H1 (cell line): ENCODE data around the gene HMGN2. TPM values are rescaled to one million over a fixed set of nuclear protein-coding genes. Genes with fewer than 3 reads are reported as not detected.

Source experiments
- polyA plus RNA-seq, 7 experiments: library from polyadenylated mRNA; depleted of rRNA in 3 of 7; stranded (reverse) in 5 of 7; unstranded in 2 of 7; fragments of >200 nt in 5 of 7; fragments of 200-250 nt in 2 of 7; gene quantifications; 1 replicate in 5 of 7; 2 replicates in 1 of 7; 4 replicates in 1 of 7; pipeline versions ENCODE4 v1.2.1 to v1.2.3, GENCODE V29; 2011 to 2013; ENCODE audit warnings: missing spikeins in 2 of 7, mixed read lengths in 2 of 7
- total RNA-seq: library from RNA; stranded (reverse); fragmentation: NEBNext Ultra II Directional; extraction: Animal tissue kit (Norgen Biotek cat#: 25700); gene quantifications from 2 replicates; pipeline ENCODE4 v1.2.1, GENCODE V29; 2021
- TF ChIP-seq, protein P1 (sequence below): fragments of 300-600 bp; sonication (generic); IDR thresholded peaks from 2 replicates; pipeline ENCODE4 v1.7.1; 2012; ENCODE audit warnings: low read length, moderate library complexity, mild to moderate bottlenecking, inconsistent platforms; ENCODE audit not compliant: insufficient replicate concordance

The HMGN2 gene
- total and polyA plus RNA-seq, 2 of the 8 experiments (the other 6 are each of a cell fraction or from before 2014, with no cell fraction given) = 254 to 453 TPM

DNA sequence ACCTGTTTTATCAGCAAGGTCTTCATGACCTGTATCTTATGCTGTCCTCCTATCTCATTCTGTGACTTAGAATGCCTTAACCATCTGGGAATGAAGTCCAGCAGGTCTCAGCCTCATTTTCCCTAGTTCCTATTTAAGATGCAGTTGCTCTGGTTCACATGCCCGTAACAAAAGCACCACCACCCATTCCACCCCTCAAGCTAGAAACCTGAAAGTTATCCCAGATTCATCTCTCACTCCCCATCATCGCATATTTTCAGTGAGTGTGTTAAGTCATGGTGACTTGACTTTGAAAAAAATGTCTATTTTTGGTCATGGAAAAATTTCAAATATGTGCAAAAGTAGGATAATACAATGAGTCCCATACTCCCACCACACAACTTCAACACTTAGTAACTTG lies 11.7 kb downstream of the HMGN2 start (continued):
- TF ChIP-seq, protein P1, sequence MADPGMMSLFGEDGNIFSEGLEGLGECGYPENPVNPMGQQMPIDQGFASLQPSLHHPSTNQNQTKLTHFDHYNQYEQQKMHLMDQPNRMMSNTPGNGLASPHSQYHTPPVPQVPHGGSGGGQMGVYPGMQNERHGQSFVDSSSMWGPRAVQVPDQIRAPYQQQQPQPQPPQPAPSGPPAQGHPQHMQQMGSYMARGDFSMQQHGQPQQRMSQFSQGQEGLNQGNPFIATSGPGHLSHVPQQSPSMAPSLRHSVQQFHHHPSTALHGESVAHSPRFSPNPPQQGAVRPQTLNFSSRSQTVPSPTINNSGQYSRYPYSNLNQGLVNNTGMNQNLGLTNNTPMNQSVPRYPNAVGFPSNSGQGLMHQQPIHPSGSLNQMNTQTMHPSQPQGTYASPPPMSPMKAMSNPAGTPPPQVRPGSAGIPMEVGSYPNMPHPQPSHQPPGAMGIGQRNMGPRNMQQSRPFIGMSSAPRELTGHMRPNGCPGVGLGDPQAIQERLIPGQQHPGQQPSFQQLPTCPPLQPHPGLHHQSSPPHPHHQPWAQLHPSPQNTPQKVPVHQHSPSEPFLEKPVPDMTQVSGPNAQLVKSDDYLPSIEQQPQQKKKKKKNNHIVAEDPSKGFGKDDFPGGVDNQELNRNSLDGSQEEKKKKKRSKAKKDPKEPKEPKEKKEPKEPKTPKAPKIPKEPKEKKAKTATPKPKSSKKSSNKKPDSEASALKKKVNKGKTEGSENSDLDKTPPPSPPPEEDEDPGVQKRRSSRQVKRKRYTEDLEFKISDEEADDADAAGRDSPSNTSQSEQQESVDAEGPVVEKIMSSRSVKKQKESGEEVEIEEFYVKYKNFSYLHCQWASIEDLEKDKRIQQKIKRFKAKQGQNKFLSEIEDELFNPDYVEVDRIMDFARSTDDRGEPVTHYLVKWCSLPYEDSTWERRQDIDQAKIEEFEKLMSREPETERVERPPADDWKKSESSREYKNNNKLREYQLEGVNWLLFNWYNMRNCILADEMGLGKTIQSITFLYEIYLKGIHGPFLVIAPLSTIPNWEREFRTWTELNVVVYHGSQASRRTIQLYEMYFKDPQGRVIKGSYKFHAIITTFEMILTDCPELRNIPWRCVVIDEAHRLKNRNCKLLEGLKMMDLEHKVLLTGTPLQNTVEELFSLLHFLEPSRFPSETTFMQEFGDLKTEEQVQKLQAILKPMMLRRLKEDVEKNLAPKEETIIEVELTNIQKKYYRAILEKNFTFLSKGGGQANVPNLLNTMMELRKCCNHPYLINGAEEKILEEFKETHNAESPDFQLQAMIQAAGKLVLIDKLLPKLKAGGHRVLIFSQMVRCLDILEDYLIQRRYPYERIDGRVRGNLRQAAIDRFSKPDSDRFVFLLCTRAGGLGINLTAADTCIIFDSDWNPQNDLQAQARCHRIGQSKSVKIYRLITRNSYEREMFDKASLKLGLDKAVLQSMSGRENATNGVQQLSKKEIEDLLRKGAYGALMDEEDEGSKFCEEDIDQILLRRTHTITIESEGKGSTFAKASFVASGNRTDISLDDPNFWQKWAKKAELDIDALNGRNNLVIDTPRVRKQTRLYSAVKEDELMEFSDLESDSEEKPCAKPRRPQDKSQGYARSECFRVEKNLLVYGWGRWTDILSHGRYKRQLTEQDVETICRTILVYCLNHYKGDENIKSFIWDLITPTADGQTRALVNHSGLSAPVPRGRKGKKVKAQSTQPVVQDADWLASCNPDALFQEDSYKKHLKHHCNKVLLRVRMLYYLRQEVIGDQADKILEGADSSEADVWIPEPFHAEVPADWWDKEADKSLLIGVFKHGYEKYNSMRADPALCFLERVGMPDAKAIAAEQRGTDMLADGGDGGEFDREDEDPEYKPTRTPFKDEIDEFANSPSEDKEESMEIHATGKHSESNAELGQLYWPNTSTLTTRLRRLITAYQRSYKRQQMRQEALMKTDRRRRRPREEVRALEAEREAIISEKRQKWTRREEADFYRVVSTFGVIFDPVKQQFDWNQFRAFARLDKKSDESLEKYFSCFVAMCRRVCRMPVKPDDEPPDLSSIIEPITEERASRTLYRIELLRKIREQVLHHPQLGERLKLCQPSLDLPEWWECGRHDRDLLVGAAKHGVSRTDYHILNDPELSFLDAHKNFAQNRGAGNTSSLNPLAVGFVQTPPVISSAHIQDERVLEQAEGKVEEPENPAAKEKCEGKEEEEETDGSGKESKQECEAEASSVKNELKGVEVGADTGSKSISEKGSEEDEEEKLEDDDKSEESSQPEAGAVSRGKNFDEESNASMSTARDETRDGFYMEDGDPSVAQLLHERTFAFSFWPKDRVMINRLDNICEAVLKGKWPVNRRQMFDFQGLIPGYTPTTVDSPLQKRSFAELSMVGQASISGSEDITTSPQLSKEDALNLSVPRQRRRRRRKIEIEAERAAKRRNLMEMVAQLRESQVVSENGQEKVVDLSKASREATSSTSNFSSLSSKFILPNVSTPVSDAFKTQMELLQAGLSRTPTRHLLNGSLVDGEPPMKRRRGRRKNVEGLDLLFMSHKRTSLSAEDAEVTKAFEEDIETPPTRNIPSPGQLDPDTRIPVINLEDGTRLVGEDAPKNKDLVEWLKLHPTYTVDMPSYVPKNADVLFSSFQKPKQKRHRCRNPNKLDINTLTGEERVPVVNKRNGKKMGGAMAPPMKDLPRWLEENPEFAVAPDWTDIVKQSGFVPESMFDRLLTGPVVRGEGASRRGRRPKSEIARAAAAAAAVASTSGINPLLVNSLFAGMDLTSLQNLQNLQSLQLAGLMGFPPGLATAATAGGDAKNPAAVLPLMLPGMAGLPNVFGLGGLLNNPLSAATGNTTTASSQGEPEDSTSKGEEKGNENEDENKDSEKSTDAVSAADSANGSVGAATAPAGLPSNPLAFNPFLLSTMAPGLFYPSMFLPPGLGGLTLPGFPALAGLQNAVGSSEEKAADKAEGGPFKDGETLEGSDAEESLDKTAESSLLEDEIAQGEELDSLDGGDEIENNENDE = no peak
- TF ChIP-seq, all 59 proteins: peak for 0
